HG02973 (cell line): Measurements from ENCODE around the gene MISP.
"Not testable (repeated sequence)": the region's sequence is repeated elsewhere in the genome, so short reads cannot be mapped to it uniquely, and the experiment has no call there.

Experiments used
- ATAC-seq: cut with Tn5 transposase; IDR thresholded peaks from one replicate; pipeline ENCODE4 v1.9.1; 2021; ENCODE audit warnings: moderate library complexity; ENCODE audit not compliant: unreplicated experiment

Gene MISP

DNA sequence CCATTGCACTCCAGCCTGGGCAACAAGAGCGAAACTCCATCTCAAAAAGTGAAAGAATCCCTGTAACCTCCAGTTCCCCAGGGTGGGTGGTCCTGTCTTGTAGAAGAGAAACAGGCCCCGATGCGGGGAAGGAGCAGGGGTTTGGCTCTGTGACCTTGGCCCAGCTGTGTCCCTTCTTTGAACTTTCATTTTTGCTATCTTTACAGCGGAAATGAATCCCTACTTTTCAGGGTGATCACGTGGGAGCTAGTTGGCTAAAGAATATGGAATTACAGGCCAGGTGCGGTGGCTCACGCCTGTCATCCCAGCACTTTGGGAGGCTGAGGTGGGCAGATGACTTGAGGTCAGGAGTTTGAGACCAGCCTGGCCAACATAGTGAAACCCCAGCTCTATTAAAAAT is 5.8 kb upstream of the MISP start:
- not testable (repeated sequence) for ATAC-seq

DNA sequence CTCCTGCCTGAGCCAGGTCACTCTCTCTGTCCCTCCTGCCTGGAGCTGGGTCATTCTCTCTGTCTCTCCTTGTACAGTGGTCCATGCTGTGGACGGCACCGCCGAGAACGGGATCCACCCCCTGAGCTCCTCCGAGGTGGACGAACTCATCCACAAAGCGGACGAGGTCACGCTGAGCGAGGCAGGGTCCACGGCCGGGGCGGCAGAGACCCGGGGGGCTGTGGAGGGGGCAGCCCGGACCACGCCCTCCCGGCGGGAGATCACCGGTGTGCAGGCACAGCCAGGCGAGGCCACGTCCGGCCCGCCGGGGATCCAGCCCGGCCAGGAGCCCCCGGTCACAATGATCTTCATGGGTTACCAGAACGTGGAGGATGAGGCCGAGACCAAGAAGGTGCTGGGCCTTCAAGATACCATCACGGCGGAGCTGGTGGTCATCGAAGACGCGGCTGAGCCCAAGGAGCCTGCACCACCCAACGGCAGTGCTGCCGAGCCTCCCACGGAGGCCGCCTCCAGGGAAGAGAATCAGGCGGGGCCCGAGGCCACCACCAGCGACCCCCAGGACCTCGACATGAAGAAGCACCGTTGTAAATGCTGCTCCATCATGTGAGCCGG is 4.6 kb upstream of the MISP start:
- no peak for ATAC-seq

DNA sequence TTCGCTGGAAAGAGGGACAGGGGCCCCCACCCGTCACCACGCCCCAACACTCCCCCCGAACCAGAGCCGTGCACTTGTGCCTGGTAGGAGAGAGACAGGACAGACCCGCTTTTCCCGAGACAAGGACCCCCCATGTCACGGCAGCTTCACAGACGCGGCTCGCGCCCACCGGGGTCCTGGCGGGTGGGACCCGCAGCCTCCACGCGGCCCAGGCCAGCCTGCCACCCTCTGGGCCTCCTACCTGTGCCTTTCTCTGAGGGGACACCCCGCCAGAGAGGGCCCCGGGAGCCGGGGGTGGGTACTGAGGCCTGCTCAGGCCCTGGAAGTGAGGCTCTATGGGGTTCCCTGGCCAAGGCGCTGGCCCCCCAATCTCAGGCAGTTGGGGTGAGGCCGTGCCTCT is 4.0 kb upstream of the MISP start:
- ATAC-seq = no peak

DNA sequence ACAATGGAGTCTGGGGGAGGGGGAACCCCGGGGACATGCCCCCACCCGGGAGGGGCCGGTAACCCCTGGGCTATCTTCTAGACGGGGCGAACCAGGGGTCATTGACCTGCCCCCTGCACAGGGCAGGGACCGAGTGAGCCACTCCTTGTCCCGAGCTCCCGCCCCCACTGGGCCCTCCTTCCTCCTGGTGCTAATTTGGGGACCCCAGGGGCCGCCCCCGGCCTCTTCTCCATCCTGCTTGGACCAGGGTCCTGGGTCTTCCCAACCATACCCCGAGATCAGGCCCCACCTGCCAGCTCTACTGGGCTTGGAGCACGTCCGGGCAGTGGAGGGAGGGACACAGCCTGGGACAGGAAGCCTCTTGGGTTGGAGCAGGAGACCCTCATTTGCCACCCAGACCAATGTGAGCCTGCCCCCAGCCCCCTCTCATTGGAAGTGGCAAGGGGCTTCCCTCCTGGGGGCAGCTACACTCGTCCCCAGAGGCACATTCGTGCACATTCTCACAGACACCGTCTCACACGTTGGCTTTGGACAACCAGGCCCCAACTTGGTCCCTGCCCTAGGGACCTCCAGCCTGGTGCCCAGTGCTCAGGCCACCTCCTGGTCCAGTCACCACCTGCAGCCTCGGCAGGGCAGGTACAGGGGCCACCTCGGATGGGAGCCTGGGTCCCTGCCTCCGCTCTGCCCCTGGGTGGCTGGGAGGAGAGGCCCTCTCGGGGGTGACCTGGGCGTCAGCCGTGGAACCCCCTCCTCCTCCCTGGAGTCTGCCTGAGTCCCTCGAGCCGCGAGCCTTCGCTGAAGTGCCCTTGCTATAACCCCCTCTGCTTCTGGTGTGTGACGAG is 3.3 kb upstream of the MISP start:
- ATAC-seq = no peak

DNA sequence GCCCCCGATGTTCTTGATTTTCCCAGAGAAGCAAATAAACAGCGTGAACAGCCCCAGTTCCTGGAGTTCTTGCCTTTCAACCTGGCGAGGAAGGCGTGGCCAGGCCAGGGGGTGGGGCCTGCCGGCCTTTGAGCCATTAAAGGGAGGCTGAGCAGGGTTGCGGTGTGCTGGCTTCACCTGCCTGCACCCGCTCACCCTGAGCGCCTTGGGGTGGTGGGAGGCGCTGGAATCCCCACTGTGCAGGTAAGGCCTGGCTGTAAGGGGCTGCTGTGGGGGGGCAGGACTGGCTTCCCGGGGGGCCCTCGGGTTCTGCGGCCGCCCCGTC is 2.7 kb upstream of the MISP start:
- no peak for ATAC-seq

- ATAC-seq = no peak
Measured at GRCh38 chr19:749811-750210, 1.1 kb upstream of the MISP start.

- ATAC-seq = no peak
Measured at GRCh38 chr19:751501-752341, 809 bp downstream of the MISP start.

GRCh38 chr19:752652-753517 is 2.0 kb downstream of the MISP start:
- no peak for ATAC-seq

DNA sequence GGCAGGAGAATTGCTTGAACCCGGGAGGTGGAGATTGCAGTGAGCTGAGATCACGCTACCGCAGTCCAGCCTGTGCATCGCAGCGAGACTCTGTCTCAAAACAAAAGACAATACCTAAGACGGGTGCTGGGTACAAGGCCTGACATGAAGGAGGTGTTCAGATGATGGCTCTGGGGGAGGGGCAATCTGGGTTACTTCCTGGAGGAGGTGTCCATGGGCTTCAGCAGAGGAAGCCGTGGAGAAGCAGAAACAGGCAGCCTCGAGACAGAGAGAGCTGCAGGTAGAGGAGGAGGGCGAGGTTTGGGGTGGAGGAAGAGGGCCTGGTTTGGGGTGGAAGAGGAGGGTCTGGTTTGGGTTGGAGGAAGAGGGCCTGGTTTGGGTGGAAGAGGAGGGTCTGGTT is 3.6 kb downstream of the MISP start:
- no peak for ATAC-seq

DNA sequence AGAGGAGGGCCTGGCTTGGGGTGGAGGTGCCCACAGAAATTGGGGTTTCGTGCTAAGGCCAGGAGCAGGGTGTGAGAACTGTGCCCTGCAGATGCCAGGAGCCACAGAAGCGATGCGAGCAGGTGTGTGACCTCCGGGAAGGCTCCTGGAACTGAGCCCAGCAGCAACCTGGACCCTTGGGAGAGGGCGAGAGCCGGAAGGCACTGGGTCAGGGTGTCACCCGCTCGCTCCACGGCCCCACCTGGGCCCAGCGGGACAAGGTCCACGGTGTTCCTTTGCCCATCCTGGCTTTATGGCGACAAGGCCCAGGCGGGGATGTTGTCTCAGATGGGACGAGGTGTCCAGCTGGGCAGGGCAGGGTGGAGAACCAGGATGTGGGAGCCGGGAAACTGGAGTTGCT is 4.2 kb downstream of the MISP start:
- ATAC-seq = no peak

GRCh38 chr19:756236-756635 is 5.3 kb downstream of the MISP start:
- ATAC-seq = no peak

DNA sequence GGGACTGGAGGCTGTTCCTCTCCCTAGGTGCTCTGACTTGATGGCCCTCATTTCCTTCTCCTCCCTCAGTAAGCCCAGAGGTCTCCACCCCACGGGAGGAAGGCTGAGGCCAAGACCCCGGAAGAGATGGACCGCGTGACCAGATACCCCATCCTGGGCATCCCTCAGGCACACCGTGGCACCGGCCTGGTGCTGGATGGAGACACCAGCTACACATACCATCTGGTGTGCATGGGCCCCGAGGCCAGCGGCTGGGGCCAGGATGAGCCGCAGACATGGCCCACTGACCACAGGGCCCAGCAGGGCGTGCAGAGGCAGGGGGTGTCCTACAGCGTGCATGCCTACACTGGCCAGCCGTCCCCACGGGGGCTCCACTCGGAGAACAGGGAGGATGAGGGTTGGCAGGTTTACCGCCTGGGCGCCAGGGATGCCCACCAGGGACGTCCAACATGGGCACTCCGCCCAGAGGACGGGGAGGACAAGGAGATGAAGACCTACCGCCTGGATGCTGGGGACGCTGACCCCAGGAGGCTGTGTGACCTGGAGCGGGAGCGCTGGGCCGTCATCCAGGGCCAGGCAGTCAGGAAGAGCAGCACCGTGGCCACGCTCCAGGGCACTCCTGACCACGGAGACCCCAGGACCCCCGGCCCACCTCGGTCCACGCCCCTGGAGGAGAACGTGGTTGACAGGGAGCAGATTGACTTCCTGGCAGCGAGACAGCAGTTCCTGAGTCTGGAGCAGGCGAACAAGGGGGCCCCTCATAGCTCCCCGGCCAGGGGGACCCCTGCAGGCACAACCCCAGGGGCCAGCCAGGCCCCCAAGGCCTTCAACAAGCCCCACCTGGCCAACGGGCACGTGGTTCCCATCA is 6.1 kb downstream of the MISP start:
- no peak for ATAC-seq

DNA sequence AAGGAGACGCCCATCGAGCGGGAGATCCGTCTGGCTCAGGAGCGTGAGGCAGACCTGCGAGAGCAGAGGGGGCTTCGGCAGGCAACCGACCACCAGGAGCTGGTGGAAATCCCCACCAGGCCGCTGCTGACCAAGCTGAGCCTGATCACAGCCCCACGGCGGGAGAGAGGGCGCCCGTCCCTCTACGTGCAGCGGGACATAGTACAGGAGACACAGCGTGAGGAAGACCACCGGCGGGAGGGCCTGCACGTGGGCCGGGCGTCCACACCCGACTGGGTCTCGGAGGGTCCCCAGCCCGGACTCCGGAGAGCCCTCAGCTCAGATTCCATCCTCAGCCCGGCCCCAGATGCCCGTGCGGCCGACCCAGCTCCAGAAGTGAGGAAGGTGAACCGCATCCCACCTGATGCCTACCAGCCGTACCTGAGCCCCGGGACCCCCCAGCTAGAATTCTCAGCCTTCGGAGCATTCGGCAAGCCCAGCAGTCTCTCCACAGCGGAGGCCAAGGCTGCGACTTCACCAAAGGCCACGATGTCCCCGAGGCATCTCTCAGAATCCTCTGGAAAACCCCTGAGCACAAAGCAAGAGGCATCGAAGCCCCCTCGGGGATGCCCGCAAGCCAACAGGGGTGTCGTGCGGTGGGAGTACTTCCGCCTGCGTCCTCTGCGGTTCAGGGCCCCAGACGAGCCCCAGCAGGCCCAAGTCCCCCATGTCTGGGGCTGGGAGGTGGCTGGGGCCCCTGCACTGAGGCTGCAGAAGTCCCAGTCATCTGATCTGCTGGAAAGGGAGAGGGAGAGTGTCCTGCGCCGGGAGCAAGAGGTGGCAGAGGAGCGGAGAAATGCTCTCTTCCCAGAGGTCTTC is 7.1 kb downstream of the MISP start:
- no peak for ATAC-seq

DNA sequence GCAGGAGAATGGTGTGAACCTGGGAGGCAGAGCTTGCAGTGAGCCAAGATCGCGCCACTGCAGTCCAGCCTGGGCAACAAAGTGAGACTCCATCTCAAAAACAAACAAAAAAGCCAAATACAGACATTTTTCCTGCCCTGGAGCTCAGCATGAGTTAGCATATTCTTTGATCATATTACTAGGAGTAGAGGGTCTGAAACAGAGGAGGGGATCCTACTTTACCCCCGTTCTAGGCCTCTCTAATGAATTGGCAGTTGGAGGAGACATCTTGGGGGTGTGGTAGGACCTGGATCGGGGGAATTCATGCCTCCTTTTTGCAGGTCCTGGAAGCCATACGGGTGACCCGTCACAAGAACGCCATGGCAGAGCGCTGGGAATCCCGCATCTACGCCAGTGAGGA is 12.3 kb downstream of the MISP start:
- ATAC-seq = no peak

GRCh38 chr19:763869-764268 is 13.0 kb downstream of the MISP start:
- ATAC-seq = no peak

DNA sequence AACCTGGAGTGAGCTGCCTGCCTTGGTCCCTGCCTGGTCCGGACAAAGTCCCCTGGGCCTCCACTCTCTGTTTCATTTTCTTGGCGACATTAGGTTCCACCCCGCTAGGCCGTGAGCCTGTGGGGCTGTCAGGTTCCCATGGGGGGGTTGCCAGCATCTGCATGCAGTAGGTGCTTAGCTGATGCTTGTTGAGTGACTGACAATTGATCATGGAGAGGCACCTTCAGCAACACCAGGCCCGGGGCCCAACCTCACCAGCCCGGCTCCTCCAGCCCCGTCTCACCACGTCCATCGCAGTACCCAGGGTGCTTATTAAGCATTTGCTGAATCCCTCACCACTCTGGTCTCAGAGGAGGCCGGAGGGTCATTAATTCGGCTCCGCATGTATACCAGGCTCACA is 13.4 kb downstream of the MISP start:
- no peak for ATAC-seq

GRCh38 chr19:765179-765738 is 14.3 kb downstream of the MISP start:
- ATAC-seq = no peak

DNA sequence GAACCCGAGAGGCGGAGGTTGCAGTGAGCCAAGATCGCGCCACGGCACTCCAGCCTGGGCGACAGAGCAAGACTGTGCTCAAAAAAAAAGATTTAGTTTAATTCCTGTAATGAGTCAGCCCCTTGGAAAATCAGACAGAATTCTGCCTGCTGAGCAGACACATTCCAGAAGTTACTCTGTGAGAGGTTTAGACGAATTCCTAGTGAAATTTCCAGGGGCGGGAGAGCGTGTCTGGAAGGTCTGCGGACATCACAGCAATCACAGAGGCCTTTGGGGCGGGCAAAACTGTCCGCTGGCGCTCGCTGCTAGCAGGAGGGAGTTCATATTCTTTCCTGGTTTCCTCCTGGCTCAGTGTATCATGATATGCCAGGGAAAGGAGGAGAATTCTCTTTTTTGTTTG is 17.5 kb downstream of the MISP start:
- ATAC-seq = no peak

DNA sequence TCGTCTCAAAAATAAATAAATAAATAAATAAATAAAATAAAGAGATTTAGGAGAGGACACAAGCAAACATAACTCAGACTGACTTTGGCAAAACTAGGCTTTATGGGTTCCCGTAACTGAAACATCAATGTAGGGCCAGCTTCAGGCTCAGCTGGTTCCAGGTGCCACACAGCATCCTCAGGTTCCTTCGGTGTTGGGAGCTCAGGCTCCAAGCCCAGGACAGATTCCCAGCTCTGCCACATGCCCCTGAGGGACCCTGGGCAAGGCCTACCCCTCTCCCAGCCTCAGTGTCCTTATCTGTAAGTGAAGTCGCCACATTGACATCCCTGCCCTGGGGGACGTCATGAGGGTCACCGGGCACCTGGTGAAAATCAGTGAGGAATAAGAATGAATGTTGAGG is 18.7 kb downstream of the MISP start:
- ATAC-seq = no peak
